Neural cell (in vitro differentiated cells): ENCODE data around the gene BCKDK. TPM values are rescaled to one million over a fixed set of nuclear protein-coding genes. Genes with fewer than 3 reads are reported as not detected.

Source experiments
- H2AFZ ChIP-seq: fragments of 200-600, 300-800 bp; sonication (generic), shearing (Covaris generic); 2 replicates; pipeline ENCODE4 v1.6.0; 2014; ENCODE audit warnings: low read depth, mild to moderate bottlenecking, antibody characterized with exemption, low read length, moderate library complexity
- H3F3A ChIP-seq: fragments of 200-600 bp; shearing (Covaris generic); 2 replicates; pipeline ENCODE4 v1.6.1; 2016; ENCODE audit warnings: mild to moderate bottlenecking, moderate library complexity, mixed read lengths, antibody characterized with exemption, low read length; ENCODE audit not compliant: insufficient read depth, poor library complexity, severe bottlenecking
- H3K27ac ChIP-seq: fragments of 200-600, 300-800 bp; sonication (generic), shearing (Covaris generic); 2 replicates; pipeline ENCODE4 v1.5.1; 2014; ENCODE audit warnings: mild to moderate bottlenecking, low read length, moderate library complexity
- H3K27me3 ChIP-seq: fragments of 300-800, 200-600 bp; sonication (generic), shearing (Covaris generic); 2 replicates; pipeline ENCODE4 v1.6.0; 2014; ENCODE audit warnings: mild to moderate bottlenecking, low read depth, low read length, moderate library complexity; ENCODE audit not compliant: insufficient read depth
- H3K36me3 ChIP-seq: fragments of 300-800, 200-600 bp; sonication (generic), shearing (Covaris generic); 2 replicates; pipeline ENCODE4 v1.5.1; 2014; ENCODE audit warnings: mild to moderate bottlenecking, antibody characterized with exemption, low read length, moderate library complexity; ENCODE audit not compliant: insufficient read depth
- H3K4me2 ChIP-seq: fragments of 300-800, 200-600 bp; sonication (generic), shearing (Covaris generic); 2 replicates; pipeline ENCODE4 v1.6.0; 2014; ENCODE audit warnings: mild to moderate bottlenecking, low read length
- H3K4me3 ChIP-seq: fragments of 300-800, 200-600 bp; sonication (generic), shearing (Covaris generic); 2 replicates; pipeline ENCODE4 v1.5.1; 2014; ENCODE audit warnings: mild to moderate bottlenecking, low read length, moderate library complexity
- H3K79me2 ChIP-seq: fragments of 200-600 bp; shearing (Covaris generic); replicated peaks from 2 replicates; pipeline ENCODE4 v1.6.0; 2014; ENCODE audit warnings: mild to moderate bottlenecking, low read length, moderate library complexity; ENCODE audit not compliant: insufficient read depth
- H3K9ac ChIP-seq: fragments of 300-800, 200-600 bp; sonication (generic), shearing (Covaris generic); 2 replicates; pipeline ENCODE4 v1.6.1; 2016; ENCODE audit warnings: mild to moderate bottlenecking, low read length, mixed read lengths
- H3K9me2 ChIP-seq: fragments of 200-600 bp; shearing (Covaris generic); 2 replicates; pipeline ENCODE4 v1.6.1; 2016; ENCODE audit warnings: mild to moderate bottlenecking, low read length, mixed read lengths; ENCODE audit not compliant: insufficient read depth
- H3K9me3 ChIP-seq: fragments of 200-600, 300-800 bp; sonication (generic), shearing (Covaris generic); 2 replicates; pipeline ENCODE4 v1.6.1; 2016; ENCODE audit warnings: mild to moderate bottlenecking, mixed run types, low read length, moderate library complexity, mixed read lengths
- H4K20me1 ChIP-seq: fragments of 200-600 bp; shearing (Covaris generic); 2 replicates; pipeline ENCODE4 v1.6.1; 2016; ENCODE audit warnings: mild to moderate bottlenecking, mixed run types; ENCODE audit not compliant: insufficient read depth
- EP300 ChIP-seq: fragments of 450-650 bp; conservative IDR thresholded peaks from 2 replicates; pipeline ENCODE4 v1.6.1; 2014; ENCODE audit warnings: antibody characterized with exemption, mild to moderate bottlenecking, moderate library complexity; ENCODE audit not compliant: poor library complexity, severe bottlenecking
- EZH2 ChIP-seq: fragments of 200-600, 300-800 bp; shearing (Covaris generic), sonication (generic); IDR thresholded peaks from 2 replicates; pipeline ENCODE4 v1.6.1; 2014; ENCODE audit warnings: antibody characterized with exemption, low read length, borderline replicate concordance, mild to moderate bottlenecking; ENCODE audit not compliant: insufficient read depth, poor library complexity, severe bottlenecking
- MXI1 ChIP-seq: fragments of 450-650 bp; conservative IDR thresholded peaks from 2 replicates; pipeline ENCODE4 v1.6.1; 2014; ENCODE audit warnings: antibody characterized with exemption, mild to moderate bottlenecking; ENCODE audit not compliant: poor library complexity, severe bottlenecking
- POLR2AphosphoS5 ChIP-seq: IDR thresholded peaks from 2 replicates; pipeline ENCODE4 v1.6.1; 2012
- RAD21 ChIP-seq: fragments of 450-650 bp; conservative IDR thresholded peaks from 2 replicates; pipeline ENCODE4 v1.6.1; 2014; ENCODE audit warnings: antibody characterized with exemption, mild to moderate bottlenecking, moderate library complexity
- SMC3 ChIP-seq: fragments of 450-650 bp; conservative IDR thresholded peaks from 2 replicates; pipeline ENCODE4 v1.6.1; 2014; ENCODE audit warnings: antibody characterized with exemption, mild to moderate bottlenecking, moderate library complexity; ENCODE audit not compliant: poor library complexity
- TAF1 ChIP-seq: IDR thresholded peaks from 2 replicates; pipeline ENCODE4 v1.6.1; 2012; ENCODE audit warnings: low read depth
- polyA plus RNA-seq: library from polyadenylated mRNA; depleted of rRNA; stranded (reverse); fragments of >200 nt; gene quantifications from 2 replicates; pipeline ENCODE4 v1.2.3, GENCODE V29; 2014
- TF ChIP-seq, protein P1 (sequence below): fragments of 450-650 bp; IDR thresholded peaks from 2 replicates; pipeline ENCODE4 v1.5.1; 2014; ENCODE audit warnings: antibody characterized with exemption, mild to moderate bottlenecking, moderate library complexity; ENCODE audit not compliant: poor library complexity, severe bottlenecking
- TF ChIP-seq, protein P2 (sequence below): IDR thresholded peaks from 2 replicates; pipeline ENCODE4 v1.6.1; 2012; ENCODE audit warnings: borderline replicate concordance

BCKDK gene
- polyA plus RNA-seq, 1 donor from 2014 or later = 26.8 TPM

DNA sequence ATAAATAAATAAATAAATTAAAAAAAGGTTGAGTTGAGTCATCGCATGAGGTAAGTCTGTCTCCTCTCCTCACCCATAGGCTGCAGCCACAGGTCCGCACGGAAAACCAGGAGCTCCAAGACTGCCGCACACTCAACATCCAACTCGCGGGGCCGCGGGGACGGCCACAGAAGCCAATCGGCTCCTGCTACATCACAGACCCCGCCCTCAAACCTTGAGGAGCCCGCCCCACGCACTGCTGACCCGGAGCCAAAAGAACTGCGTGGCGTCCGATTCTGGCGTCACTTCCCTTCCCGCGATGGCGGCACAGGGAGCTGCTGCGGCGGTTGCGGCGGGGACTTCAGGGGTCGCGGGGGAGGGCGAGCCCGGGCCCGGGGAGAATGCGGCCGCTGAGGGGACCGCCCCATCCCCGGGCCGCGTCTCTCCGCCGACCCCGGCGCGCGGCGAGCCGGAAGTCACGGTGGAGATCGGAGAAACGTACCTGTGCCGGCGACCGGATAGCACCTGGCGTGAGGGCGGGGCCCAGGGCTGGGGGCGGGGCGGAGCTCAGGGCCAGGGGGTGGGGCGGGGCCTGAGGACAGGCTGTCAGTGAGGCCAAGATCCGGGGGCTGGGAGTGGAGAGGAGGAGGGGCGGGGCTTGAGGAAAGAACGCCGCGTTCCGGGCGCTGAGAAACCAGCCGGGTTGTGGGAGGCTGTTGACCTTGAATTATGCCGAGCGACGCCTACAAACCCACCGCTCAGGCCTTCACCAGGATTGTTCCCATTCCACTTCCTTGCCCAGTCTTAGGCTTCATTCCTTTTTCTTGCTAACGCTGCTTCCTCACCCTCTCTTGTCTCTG lies 9.4 kb downstream of the BCKDK start, which contains the start of gene KAT8:
Gene KAT8, plus strand, starts transcription at position 281 of the 839 bp plus-strand sequence. Its CDS starts 18 bp downstream, at position 299.
- Histone ChIP-seq H3K4me2 (peak within 1 kb of the TSS; percentile 94), H3K79me2 (peaks cover 8% of the 10 kb centered on the region), H3K27ac (peak within 1 kb of the TSS; percentile 89), H3K36me3 (no peaks in the 10 kb centered on the region), H3K4me3 (peak within 1 kb of the TSS; percentile 68), H4K20me1 (no peaks in the 10 kb centered on the region), H2AFZ (peak within 1 kb of the TSS; percentile 53), H3K27me3 (no peaks in the 10 kb centered on the region), H3F3A (peaks cover 3% of the 10 kb centered on the region), H3K9ac (peak within 1 kb of the TSS; percentile 79), H3K9me2 (no peaks in the 10 kb centered on the region), H3K9me3 (no peaks in the 10 kb centered on the region)
- peak; percentile 36 for TF ChIP-seq SMC3
- TF ChIP-seq EP300 = peak; percentile 75
- TF ChIP-seq EZH2 = no peak
- no peak for TF ChIP-seq TAF1
- peak; percentile 48 for TF ChIP-seq RAD21
- TF ChIP-seq, protein P1, sequence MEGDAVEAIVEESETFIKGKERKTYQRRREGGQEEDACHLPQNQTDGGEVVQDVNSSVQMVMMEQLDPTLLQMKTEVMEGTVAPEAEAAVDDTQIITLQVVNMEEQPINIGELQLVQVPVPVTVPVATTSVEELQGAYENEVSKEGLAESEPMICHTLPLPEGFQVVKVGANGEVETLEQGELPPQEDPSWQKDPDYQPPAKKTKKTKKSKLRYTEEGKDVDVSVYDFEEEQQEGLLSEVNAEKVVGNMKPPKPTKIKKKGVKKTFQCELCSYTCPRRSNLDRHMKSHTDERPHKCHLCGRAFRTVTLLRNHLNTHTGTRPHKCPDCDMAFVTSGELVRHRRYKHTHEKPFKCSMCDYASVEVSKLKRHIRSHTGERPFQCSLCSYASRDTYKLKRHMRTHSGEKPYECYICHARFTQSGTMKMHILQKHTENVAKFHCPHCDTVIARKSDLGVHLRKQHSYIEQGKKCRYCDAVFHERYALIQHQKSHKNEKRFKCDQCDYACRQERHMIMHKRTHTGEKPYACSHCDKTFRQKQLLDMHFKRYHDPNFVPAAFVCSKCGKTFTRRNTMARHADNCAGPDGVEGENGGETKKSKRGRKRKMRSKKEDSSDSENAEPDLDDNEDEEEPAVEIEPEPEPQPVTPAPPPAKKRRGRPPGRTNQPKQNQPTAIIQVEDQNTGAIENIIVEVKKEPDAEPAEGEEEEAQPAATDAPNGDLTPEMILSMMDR = peak; percentile 8
- TF ChIP-seq, protein P2, sequence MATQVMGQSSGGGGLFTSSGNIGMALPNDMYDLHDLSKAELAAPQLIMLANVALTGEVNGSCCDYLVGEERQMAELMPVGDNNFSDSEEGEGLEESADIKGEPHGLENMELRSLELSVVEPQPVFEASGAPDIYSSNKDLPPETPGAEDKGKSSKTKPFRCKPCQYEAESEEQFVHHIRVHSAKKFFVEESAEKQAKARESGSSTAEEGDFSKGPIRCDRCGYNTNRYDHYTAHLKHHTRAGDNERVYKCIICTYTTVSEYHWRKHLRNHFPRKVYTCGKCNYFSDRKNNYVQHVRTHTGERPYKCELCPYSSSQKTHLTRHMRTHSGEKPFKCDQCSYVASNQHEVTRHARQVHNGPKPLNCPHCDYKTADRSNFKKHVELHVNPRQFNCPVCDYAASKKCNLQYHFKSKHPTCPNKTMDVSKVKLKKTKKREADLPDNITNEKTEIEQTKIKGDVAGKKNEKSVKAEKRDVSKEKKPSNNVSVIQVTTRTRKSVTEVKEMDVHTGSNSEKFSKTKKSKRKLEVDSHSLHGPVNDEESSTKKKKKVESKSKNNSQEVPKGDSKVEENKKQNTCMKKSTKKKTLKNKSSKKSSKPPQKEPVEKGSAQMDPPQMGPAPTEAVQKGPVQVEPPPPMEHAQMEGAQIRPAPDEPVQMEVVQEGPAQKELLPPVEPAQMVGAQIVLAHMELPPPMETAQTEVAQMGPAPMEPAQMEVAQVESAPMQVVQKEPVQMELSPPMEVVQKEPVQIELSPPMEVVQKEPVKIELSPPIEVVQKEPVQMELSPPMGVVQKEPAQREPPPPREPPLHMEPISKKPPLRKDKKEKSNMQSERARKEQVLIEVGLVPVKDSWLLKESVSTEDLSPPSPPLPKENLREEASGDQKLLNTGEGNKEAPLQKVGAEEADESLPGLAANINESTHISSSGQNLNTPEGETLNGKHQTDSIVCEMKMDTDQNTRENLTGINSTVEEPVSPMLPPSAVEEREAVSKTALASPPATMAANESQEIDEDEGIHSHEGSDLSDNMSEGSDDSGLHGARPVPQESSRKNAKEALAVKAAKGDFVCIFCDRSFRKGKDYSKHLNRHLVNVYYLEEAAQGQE = peak; percentile 52
- TF ChIP-seq POLR2AphosphoS5 = peak; percentile 94
- TF ChIP-seq MXI1 = peak; percentile 81

DNA sequence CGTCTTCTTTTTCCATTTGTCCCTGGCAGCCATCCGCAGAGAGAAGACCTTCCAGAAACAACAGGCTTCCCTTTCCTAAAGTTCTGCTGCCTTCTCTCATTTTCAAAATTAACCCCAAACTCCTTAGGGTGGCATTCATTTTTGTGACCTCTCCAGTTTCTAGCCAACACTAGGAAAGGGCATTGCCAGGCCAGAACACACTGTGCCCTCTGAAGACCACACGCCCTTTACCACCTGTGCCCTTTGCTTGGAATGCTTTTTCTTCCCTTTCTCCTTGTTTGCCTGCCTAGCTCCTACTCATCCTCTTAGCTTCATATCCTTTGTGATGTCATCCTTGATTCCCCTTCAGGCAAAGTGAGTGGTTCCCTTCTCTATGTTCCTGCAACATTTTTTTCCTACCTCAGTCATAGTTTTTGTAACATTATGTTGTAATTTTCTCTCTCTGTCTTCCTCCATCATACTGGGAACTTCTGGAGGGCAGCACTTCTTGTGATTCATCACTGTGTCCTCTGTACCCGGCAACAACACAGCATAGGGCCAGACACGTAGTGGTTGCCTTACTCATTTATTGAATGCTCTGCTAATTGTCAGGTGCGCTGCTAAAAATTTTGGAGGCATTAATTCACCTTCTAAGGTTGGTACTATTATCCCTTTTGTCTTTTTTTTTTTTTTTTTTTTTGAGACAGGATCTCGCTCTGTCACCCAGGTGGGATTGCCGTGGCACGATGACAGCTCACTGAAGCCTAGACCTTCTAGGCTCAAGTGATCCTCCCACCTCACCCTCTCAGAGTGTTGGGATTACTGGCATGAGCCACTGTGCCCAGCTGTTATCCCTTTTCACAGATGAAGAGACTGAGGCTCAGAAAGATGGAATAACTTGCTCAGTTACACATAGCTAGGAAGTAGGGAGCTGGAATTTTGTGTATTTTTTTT lies 10.3 kb downstream of the BCKDK start:
- no peaks in the 10 kb centered on the region for H4K20me1 ChIP-seq
- H3K27ac ChIP-seq = peak overlapping the region; percentile 89
- H3K79me2 ChIP-seq = peaks cover 8% of the 10 kb centered on the region
- peak overlapping the region; percentile 94 for H3K4me2 ChIP-seq
- H3K4me3 ChIP-seq = peak overlapping the region; percentile 68
- peak overlapping the region; percentile 79 for H3K9ac ChIP-seq
- TF ChIP-seq EP300 (no peak), MXI1 (no peak), POLR2AphosphoS5 (no peak), EZH2 (no peak)
- TF ChIP-seq, protein P2 = no peak
- H3K9me2 ChIP-seq = no peaks in the 10 kb centered on the region
- H3K9me3 ChIP-seq = no peaks in the 10 kb centered on the region
- no peaks in the 10 kb centered on the region for H3K36me3 ChIP-seq
- H3K27me3 ChIP-seq = no peaks in the 10 kb centered on the region
- peak overlapping the region; percentile 53 for H2AFZ ChIP-seq
- peaks cover 3% of the 10 kb centered on the region for H3F3A ChIP-seq
